ENCODE data around the gene IHH. TPM values are rescaled to one million over a fixed set of nuclear protein-coding genes. Genes with fewer than 3 reads are reported as not detected.

The IHH gene
- total and polyA plus RNA-seq, 2 of the 8 experiments (the other 6 are each of a cell fraction or from before 2014, with no cell fraction given) = 0.03 TPM; not detected in 1

GRCh38 chr2:219060821-219061791, at the start of gene IHH (continued):
- TF ChIP-seq TAF7 (optimal IDR thresholded peaks at IDR 0.05; ENCODE audit: borderline replicate concordance, low read depth, low read length) (no peak), BACH1 (IDR thresholded peaks at IDR 0.05; ENCODE audit: low read length) (no peak), SP1 (IDR thresholded peaks at IDR 0.05; ENCODE audit: low read depth, low read length) (no peak), CBX5 (IDR thresholded peaks at IDR 0.05; ENCODE audit: low read depth, low read length) (no peak), RFX5 (IDR thresholded peaks at IDR 0.05; ENCODE audit: borderline replicate concordance, low read depth, low read length) (no peak)

Data from H1 (cell line).